ENCODE data around the gene PRPF31.

DNA sequence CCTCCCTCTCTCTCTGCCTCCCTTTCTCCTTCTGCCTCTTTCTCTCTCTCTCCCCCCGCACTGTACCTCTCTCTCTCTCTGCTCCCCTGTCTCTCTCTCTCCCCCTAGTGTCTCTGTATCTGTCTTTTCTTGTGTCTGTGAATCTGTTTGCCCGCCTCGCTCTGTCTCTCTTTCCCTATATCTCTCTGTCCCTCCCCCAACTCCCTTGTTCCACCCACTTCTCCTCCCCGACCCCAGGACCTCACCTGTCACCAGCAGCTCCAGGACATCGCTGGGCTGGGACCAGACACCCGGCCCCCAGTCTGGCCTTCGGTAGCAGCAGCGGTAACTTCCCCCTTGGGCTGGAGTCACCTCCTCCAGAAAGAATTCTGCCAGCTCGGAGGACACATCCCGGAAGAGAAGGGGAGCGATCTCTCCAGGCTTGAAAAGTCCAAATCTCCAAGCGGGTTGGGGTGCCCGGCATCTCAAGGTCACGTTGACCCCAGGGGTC, 18.9 kb upstream of the PRPF31 start:
- TF ChIP-seq CTCF (IDR thresholded peaks at IDR 0.05), result peak in 1 of 2 donors; percentile 17
- TF ChIP-seq EP300 (IDR thresholded peaks at IDR 0.05), result no peak
- TF ChIP-seq POLR2A (IDR thresholded peaks at IDR 0.05), result no peak

All from suprapubic skin (tissue), 3 donors.